HepG2 (cell line): Measurements from ENCODE around the gene CCDC6. TPM values are rescaled to one million over a fixed set of nuclear protein-coding genes. Genes with fewer than 3 reads are reported as not detected.

ENCODE experiments used
- KDM2A ChIP-seq: sonication (generic); formaldehyde crosslinking; IDR thresholded peaks from 2 replicates; pipeline ENCODE4 v1.4.0; 2020; ENCODE audit warnings: low read depth, missing genetic modification reagents, borderline replicate concordance
- POLR2A ChIP-seq, 2 experiments: IDR thresholded peaks; 2 replicates each; pipeline ENCODE4 v1.6.1; 2011; ENCODE audit warnings: low read depth in 2 of 2, low read length in 2 of 2, mild to moderate bottlenecking in 1 of 2, moderate library complexity in 1 of 2; ENCODE audit not compliant: insufficient read depth in 1 of 2
- RBAK ChIP-seq: sonication (generic); formaldehyde crosslinking; IDR thresholded peaks from 2 replicates; pipeline ENCODE4 v1.5.1; 2020; ENCODE audit warnings: mild to moderate bottlenecking, missing genetic modification reagents
- SMAD1 ChIP-seq: sonication (generic); formaldehyde crosslinking; IDR thresholded peaks from 2 replicates; pipeline ENCODE4 v1.4.0; 2020; ENCODE audit warnings: missing genetic modification reagents, low read depth, mild to moderate bottlenecking, borderline replicate concordance
- SPEN ChIP-seq: sonication (generic); formaldehyde crosslinking; IDR thresholded peaks from 2 replicates; pipeline ENCODE4 v1.5.1; 2020; ENCODE audit warnings: low read depth, mild to moderate bottlenecking, missing genetic modification reagents
- TBL1XR1 ChIP-seq: fragments of 150-350 bp; IDR thresholded peaks from 2 replicates; pipeline ENCODE4 v1.6.1; 2014; ENCODE audit warnings: borderline replicate concordance, low read length; ENCODE audit not compliant: partially characterized antibody
- TCF7 ChIP-seq: sonication (generic); IDR thresholded peaks from 2 replicates; pipeline ENCODE4 v1.6.1; 2016; ENCODE audit warnings: antibody characterized with exemption, low read depth
- ZC3H13 ChIP-seq: sonication (generic); formaldehyde crosslinking; IDR thresholded peaks from 2 replicates; pipeline ENCODE4 v1.8.1; 2023; ENCODE audit warnings: mild to moderate bottlenecking, missing genetic modification reagents, moderate library complexity
- ZNF430 ChIP-seq: sonication (generic); formaldehyde crosslinking; IDR thresholded peaks from 2 replicates; pipeline ENCODE4 v1.9.0; 2021; ENCODE audit warnings: mild to moderate bottlenecking, missing genetic modification reagents
- ZNF589 ChIP-seq: sonication (generic); formaldehyde crosslinking; conservative IDR thresholded peaks from 2 replicates; pipeline ENCODE4 v1.8.0; 2022; ENCODE audit warnings: mild to moderate bottlenecking, moderate library complexity, missing genetic modification reagents
- polyA plus RNA-seq, 8 experiments: library from polyadenylated mRNA; depleted of rRNA in 3 of 8; stranded (reverse) in 7 of 8; unstranded in 1 of 8; fragments of >200 nt; fragmentation: Illumina TruSeq in 4 of 8; extraction: Trizol in 4 of 8; gene quantifications; 2 replicates each; pipeline versions ENCODE4 v1.2.1 to v1.2.3, GENCODE V29; 2011 to 2016; ENCODE audit warnings: low read depth in 4 of 8, missing spikeins in 1 of 8, mixed read lengths in 1 of 8; ENCODE audit not compliant: insufficient read depth in 1 of 8
- total RNA-seq, 5 experiments: library from RNA; depleted of rRNA; stranded (reverse); fragments of >200 nt; fragmentation: Illumina TruSeq; extraction: Trizol; gene quantifications; 2 replicates each; pipeline ENCODE4 v1.2.3, GENCODE V29; 2016; ENCODE audit warnings: low read depth in 1 of 5
- TF ChIP-seq, protein P1 (sequence below): sonication (generic); formaldehyde crosslinking; IDR thresholded peaks from 2 replicates; pipeline ENCODE4 v1.8.0; 2022; ENCODE audit warnings: mild to moderate bottlenecking, missing genetic modification reagents, moderate library complexity
- TF ChIP-seq, protein P2 (sequence below): sonication (generic); formaldehyde crosslinking; IDR thresholded peaks from 2 replicates; pipeline ENCODE4 v1.4.0; 2020; ENCODE audit warnings: missing genetic modification reagents, mild to moderate bottlenecking, borderline replicate concordance
- TF ChIP-seq, protein P3 (sequence below): sonication (generic); formaldehyde crosslinking; IDR thresholded peaks from 2 replicates; pipeline ENCODE4 v1.5.0; 2020; ENCODE audit warnings: missing genetic modification reagents, mild to moderate bottlenecking, borderline replicate concordance
- TF ChIP-seq, protein P4 (sequence below): IDR thresholded peaks from 2 replicates; pipeline ENCODE4 v1.6.1; 2016; ENCODE audit warnings: low read depth, missing genetic modification reagents, missing compliant biosample characterization
- TF ChIP-seq, protein P5 (sequence below): sonication (generic); formaldehyde crosslinking; IDR thresholded peaks from 2 replicates; pipeline ENCODE4 v1.4.0; 2020; ENCODE audit warnings: missing genetic modification reagents, borderline replicate concordance

The CCDC6 gene
- total and polyA plus RNA-seq, 2 of the 13 experiments (the other 11 are each of a cell fraction or from before 2014, with no cell fraction given), result 17.9 to 18.3 TPM

DNA sequence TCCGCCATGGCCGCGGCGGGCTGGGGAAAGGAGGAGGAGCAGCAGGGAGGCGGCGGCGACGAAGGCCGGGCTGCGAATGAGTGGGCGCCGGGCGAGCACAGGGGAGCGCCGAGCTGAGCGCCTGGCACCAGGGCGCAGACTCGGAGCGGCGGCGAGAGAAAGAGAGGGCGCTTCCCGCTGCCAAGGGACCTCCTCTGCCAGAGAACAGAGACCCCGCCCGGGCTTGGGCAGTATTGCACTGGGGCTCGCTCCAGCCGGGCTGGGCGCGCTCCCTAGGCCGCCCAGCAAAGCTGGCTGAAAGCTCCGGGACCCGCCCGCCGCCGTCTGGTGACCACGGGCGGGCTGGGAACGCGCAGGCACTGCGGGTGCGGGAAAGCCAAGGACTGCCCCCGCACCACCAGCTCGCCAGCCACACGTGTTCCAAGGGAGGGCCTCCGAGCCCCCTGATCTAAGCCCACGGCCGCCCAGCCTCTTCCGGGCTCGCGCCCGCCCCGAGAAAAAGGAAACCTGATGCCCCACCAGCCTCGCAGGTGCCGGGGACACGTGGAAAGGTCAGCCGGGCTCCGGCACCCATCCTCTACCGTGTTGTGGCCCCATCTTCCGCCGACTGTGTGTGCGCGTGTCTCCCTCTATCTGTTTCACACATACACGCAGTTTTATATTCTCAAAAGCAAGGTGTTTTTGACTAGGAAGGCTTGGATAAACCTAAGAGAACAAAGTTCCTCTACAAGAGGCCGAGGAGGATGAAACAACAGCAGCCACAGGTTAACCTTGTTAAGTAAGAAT is at the start of gene CCDC6 (continued):
- TF ChIP-seq, protein P1, sequence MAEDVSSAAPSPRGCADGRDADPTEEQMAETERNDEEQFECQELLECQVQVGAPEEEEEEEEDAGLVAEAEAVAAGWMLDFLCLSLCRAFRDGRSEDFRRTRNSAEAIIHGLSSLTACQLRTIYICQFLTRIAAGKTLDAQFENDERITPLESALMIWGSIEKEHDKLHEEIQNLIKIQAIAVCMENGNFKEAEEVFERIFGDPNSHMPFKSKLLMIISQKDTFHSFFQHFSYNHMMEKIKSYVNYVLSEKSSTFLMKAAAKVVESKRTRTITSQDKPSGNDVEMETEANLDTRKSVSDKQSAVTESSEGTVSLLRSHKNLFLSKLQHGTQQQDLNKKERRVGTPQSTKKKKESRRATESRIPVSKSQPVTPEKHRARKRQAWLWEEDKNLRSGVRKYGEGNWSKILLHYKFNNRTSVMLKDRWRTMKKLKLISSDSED (CRISPR knock-in tag), result no peak
- TF ChIP-seq KDM2A (CRISPR knock-in tag) (peak; percentile 81), TBL1XR1 (peak; percentile 9), ZC3H13 (CRISPR knock-in tag) (0 out of 2 replicates have a peak, but pooled peaks have one; percentile 32), RBAK (CRISPR knock-in tag) (no peak; the same call in 1 of the 2 replicates), POLR2A (IDR thresholded peaks at IDR 0.05; ENCODE audit: insufficient read depth in 1 of 2, low read depth in 2 of 2, low read length in 2 of 2) (peak; percentile 78 to 81), ZNF430 (CRISPR knock-in tag) (peak; percentile 79; the same call in 1 of the 2 replicates), ZNF589 (CRISPR knock-in tag) (peak; percentile 60; the same call in 1 of the 2 replicates), TCF7 (peak; percentile 28; the same call in 1 of the 2 replicates), SMAD1 (CRISPR knock-in tag) (no peak), SPEN (CRISPR knock-in tag) (no peak; the same call in 1 of the 2 replicates)
- TF ChIP-seq, protein P2, sequence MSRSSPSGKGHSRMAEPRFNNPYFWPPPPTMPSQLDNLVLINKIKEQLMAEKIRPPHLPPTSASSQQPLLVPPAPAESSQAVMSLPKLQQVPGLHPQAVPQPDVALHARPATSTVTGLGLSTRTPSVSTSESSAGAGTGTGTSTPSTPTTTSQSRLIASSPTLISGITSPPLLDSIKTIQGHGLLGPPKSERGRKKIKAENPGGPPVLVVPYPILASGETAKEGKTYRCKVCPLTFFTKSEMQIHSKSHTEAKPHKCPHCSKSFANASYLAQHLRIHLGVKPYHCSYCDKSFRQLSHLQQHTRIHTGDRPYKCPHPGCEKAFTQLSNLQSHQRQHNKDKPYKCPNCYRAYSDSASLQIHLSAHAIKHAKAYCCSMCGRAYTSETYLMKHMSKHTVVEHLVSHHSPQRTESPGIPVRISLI (CRISPR knock-in tag), result peak; percentile 30; the same call in 1 of the 2 replicates
- TF ChIP-seq, protein P3, sequence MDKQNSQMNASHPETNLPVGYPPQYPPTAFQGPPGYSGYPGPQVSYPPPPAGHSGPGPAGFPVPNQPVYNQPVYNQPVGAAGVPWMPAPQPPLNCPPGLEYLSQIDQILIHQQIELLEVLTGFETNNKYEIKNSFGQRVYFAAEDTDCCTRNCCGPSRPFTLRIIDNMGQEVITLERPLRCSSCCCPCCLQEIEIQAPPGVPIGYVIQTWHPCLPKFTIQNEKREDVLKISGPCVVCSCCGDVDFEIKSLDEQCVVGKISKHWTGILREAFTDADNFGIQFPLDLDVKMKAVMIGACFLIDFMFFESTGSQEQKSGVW (CRISPR knock-in tag), result no peak
- TF ChIP-seq, protein P4, sequence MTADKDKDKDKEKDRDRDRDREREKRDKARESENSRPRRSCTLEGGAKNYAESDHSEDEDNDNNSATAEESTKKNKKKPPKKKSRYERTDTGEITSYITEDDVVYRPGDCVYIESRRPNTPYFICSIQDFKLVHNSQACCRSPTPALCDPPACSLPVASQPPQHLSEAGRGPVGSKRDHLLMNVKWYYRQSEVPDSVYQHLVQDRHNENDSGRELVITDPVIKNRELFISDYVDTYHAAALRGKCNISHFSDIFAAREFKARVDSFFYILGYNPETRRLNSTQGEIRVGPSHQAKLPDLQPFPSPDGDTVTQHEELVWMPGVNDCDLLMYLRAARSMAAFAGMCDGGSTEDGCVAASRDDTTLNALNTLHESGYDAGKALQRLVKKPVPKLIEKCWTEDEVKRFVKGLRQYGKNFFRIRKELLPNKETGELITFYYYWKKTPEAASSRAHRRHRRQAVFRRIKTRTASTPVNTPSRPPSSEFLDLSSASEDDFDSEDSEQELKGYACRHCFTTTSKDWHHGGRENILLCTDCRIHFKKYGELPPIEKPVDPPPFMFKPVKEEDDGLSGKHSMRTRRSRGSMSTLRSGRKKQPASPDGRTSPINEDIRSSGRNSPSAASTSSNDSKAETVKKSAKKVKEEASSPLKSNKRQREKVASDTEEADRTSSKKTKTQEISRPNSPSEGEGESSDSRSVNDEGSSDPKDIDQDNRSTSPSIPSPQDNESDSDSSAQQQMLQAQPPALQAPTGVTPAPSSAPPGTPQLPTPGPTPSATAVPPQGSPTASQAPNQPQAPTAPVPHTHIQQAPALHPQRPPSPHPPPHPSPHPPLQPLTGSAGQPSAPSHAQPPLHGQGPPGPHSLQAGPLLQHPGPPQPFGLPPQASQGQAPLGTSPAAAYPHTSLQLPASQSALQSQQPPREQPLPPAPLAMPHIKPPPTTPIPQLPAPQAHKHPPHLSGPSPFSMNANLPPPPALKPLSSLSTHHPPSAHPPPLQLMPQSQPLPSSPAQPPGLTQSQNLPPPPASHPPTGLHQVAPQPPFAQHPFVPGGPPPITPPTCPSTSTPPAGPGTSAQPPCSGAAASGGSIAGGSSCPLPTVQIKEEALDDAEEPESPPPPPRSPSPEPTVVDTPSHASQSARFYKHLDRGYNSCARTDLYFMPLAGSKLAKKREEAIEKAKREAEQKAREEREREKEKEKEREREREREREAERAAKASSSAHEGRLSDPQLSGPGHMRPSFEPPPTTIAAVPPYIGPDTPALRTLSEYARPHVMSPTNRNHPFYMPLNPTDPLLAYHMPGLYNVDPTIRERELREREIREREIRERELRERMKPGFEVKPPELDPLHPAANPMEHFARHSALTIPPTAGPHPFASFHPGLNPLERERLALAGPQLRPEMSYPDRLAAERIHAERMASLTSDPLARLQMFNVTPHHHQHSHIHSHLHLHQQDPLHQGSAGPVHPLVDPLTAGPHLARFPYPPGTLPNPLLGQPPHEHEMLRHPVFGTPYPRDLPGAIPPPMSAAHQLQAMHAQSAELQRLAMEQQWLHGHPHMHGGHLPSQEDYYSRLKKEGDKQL (CRISPR knock-in tag), result 0 out of 2 replicates have a peak, but pooled peaks have one; percentile 17
- TF ChIP-seq, protein P5, sequence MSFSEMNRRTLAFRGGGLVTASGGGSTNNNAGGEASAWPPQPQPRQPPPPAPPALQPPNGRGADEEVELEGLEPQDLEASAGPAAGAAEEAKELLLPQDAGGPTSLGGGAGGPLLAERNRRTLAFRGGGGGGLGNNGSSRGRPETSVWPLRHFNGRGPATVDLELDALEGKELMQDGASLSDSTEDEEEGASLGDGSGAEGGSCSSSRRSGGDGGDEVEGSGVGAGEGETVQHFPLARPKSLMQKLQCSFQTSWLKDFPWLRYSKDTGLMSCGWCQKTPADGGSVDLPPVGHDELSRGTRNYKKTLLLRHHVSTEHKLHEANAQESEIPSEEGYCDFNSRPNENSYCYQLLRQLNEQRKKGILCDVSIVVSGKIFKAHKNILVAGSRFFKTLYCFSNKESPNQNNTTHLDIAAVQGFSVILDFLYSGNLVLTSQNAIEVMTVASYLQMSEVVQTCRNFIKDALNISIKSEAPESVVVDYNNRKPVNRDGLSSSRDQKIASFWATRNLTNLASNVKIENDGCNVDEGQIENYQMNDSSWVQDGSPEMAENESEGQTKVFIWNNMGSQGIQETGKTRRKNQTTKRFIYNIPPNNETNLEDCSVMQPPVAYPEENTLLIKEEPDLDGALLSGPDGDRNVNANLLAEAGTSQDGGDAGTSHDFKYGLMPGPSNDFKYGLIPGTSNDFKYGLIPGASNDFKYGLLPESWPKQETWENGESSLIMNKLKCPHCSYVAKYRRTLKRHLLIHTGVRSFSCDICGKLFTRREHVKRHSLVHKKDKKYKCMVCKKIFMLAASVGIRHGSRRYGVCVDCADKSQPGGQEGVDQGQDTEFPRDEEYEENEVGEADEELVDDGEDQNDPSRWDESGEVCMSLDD, result no peak
